SU-DHL-6 (cell line): Measurements from ENCODE around the gene ABHD12B.

Experiments used
- H2AFZ ChIP-seq: fragments of 200-600 bp; sonication (generic); 2 replicates; pipeline ENCODE4 v1.6.1; 2014; ENCODE audit warnings: low read depth, mild to moderate bottlenecking, moderate library complexity, mixed read lengths, antibody characterized with exemption, low read length; ENCODE audit not compliant: severe bottlenecking
- H3F3A ChIP-seq: fragments of 200-600 bp; shearing (Covaris generic); 2 replicates; pipeline ENCODE4 v1.6.0; 2016; ENCODE audit warnings: antibody characterized with exemption, mild to moderate bottlenecking; ENCODE audit not compliant: insufficient read depth
- H3K27ac ChIP-seq: fragments of 200-600 bp; sonication (generic); 2 replicates; pipeline ENCODE4 v1.5.1; 2016; ENCODE audit warnings: low read depth, mild to moderate bottlenecking, low read length, moderate library complexity, mixed read lengths
- H3K27me3 ChIP-seq: fragments of 200-600 bp; sonication (generic), shearing (Covaris generic); 2 replicates; pipeline ENCODE4 v1.6.0; 2014; ENCODE audit warnings: mild to moderate bottlenecking, low read length
- H3K36me3 ChIP-seq: fragments of 200-600 bp; sonication (generic); 2 replicates; pipeline ENCODE4 v1.6.1; 2014; ENCODE audit warnings: mild to moderate bottlenecking, low read length, mixed read lengths
- H3K4me2 ChIP-seq: fragments of 300-600, 200-600 bp; shearing (Covaris generic), sonication (generic); 2 replicates; pipeline ENCODE4 v1.6.0; 2014; ENCODE audit warnings: low read length, low read depth, mild to moderate bottlenecking; ENCODE audit not compliant: poor library complexity, severe bottlenecking
- H3K4me3 ChIP-seq: fragments of 200-600 bp; sonication (generic); 2 replicates; pipeline ENCODE4 v1.5.1; 2014; ENCODE audit warnings: antibody characterized with exemption, low read length, mild to moderate bottlenecking, mixed read lengths; ENCODE audit not compliant: insufficient read depth, poor library complexity, severe bottlenecking
- H3K79me2 ChIP-seq: fragments of 200-600 bp; sonication (generic); 2 replicates; pipeline ENCODE4 v1.6.1; 2014; ENCODE audit warnings: mild to moderate bottlenecking, low read length, moderate library complexity; ENCODE audit not compliant: insufficient read depth
- H3K9ac ChIP-seq: fragments of 200-600 bp; sonication (generic); 2 replicates; pipeline ENCODE4 v1.7.0; 2014; ENCODE audit warnings: mild to moderate bottlenecking, low read length
- H3K9me2 ChIP-seq: fragments of 200-600 bp; sonication (generic); replicated peaks from 2 replicates; pipeline ENCODE4 v1.6.1; 2014; ENCODE audit warnings: low read length; ENCODE audit not compliant: insufficient read depth
- H3K9me3 ChIP-seq: fragments of 200-600 bp; sonication (generic); 2 replicates; pipeline ENCODE4 v1.6.1; 2014; ENCODE audit warnings: low read length, mixed read lengths; ENCODE audit not compliant: insufficient read depth
- H4K20me1 ChIP-seq: fragments of 200-600 bp; sonication (generic); 2 replicates; pipeline ENCODE4 v1.6.1; 2014; ENCODE audit warnings: low read depth, mild to moderate bottlenecking, antibody characterized with exemption, low read length, moderate library complexity, mixed read lengths
- CTCF ChIP-seq: fragments of 200-600 bp; sonication (generic); IDR thresholded peaks from one replicate; pipeline ENCODE4 v1.5.1; 2017; ENCODE audit warnings: antibody characterized with exemption, mild to moderate bottlenecking, low read length, moderate library complexity; ENCODE audit not compliant: insufficient read depth, poor library complexity, severe bottlenecking
- EZH2phosphoT487 ChIP-seq: fragments of 200-600 bp; sonication (generic), shearing (Covaris generic); conservative IDR thresholded peaks from 2 replicates; pipeline ENCODE4 v1.6.1; 2018; ENCODE audit warnings: mild to moderate bottlenecking, antibody characterized with exemption, low read length, moderate library complexity, mixed read lengths

ABHD12B gene

DNA sequence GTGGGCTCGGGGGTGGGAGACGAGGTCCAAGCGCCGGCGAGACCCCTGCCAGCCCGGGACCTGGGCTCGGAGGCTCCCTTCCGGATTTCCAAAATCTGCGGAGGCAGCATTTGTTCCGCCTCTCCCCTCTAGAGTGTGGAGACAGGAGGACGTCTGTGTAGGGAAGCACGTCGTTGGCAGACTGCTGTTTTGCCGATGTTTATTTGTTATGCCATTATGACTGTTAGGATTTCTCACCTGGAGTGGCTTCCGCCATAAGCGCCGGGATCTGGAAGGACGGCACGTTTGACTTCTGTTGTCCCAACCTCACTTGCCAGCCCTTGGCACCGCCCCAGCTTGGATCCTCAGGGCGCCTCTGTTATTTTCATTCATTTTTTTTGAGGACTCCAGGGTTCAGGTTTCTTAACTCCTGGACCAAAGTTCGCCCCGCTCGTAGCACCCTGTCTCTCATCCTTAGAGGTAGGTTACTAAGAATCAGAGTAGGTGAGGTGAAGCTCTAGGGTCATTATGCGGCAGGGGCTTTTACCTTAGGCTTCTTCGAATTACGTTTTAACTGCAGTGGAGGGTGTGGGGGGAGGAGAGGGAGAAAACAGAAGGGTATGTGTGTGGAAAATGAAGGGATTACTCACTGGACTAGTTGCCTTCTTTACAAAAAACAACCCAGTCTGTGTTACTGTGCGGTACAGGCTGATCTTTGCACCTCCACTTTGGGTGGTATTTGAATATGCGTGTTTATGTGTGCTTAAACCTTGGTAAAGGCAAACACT is 73.0 kb downstream of the ABHD12B start:
- Histone ChIP-seq H3K79me2 (no peaks in the 10 kb centered on the region), H4K20me1 (no peaks in the 10 kb centered on the region), H3K9me3 (no peaks in the 10 kb centered on the region), H3K27me3 (no peaks in the 10 kb centered on the region), H3K4me3 (no peak overlapping the region), H3K9ac (no peak overlapping the region), H3K27ac (no peak overlapping the region), H3K36me3 (no peaks in the 10 kb centered on the region), H2AFZ (no peak overlapping the region), H3K4me2 (peak overlapping the region; percentile 22), H3F3A (no peaks in the 10 kb centered on the region), H3K9me2 (no peaks in the 10 kb centered on the region)
- TF ChIP-seq EZH2phosphoT487 (no peak), CTCF (no peak)

GRCh38 chr14:50946234-50946935 is 74.5 kb downstream of the ABHD12B start:
- H3K4me2 ChIP-seq: no peak overlapping the region
- H3K79me2 ChIP-seq: no peaks in the 10 kb centered on the region
- H3F3A ChIP-seq: no peaks in the 10 kb centered on the region
- no peak overlapping the region for H3K4me3 ChIP-seq
- no peaks in the 10 kb centered on the region for H3K9me2 ChIP-seq
- no peak for TF ChIP-seq EZH2phosphoT487
- TF ChIP-seq CTCF: no peak
- no peak overlapping the region for H3K9ac ChIP-seq
- H3K27me3 ChIP-seq: no peaks in the 10 kb centered on the region
- no peak overlapping the region for H2AFZ ChIP-seq
- H4K20me1 ChIP-seq: no peaks in the 10 kb centered on the region
- no peak overlapping the region for H3K27ac ChIP-seq
- H3K9me3 ChIP-seq: no peaks in the 10 kb centered on the region
- no peaks in the 10 kb centered on the region for H3K36me3 ChIP-seq

- no peaks in the 10 kb centered on the region for H3F3A ChIP-seq
- H3K79me2 ChIP-seq: no peaks in the 10 kb centered on the region
- no peak overlapping the region for H3K9ac ChIP-seq
- no peaks in the 10 kb centered on the region for H3K9me2 ChIP-seq
- H3K9me3 ChIP-seq: no peaks in the 10 kb centered on the region
- no peaks in the 10 kb centered on the region for H3K36me3 ChIP-seq
- H3K27ac ChIP-seq: no peak overlapping the region
- no peak overlapping the region for H3K4me2 ChIP-seq
- no peak overlapping the region for H2AFZ ChIP-seq
- H4K20me1 ChIP-seq: no peaks in the 10 kb centered on the region
- no peaks in the 10 kb centered on the region for H3K27me3 ChIP-seq
- H3K4me3 ChIP-seq: no peak overlapping the region
- TF ChIP-seq EZH2phosphoT487: no peak
- no peak for TF ChIP-seq CTCF
Measured at GRCh38 chr14:50947446-50947845, 75.6 kb downstream of the ABHD12B start.
